Progenitor cell of endocrine pancreas (in vitro differentiated cells): ENCODE results near the gene IP6K3. TPM values are rescaled to one million over a fixed set of nuclear protein-coding genes. Genes with fewer than 3 reads are reported as not detected.

Source experiments
- DNase-seq: peaks from one replicate; pipeline ENCODE4 v3.0.0; 2021; ENCODE audit warnings: low spot score; ENCODE audit not compliant: unreplicated experiment
- H3K27ac Mint-ChIP-seq: 2 replicates; pipeline ENCODE4 v1.8.0; 2021; ENCODE audit warnings: mild to moderate bottlenecking, moderate library complexity, mixed read lengths
- H3K27me3 Mint-ChIP-seq: 2 replicates; pipeline ENCODE4 v1.8.0; 2021; ENCODE audit warnings: mixed read lengths
- H3K36me3 Mint-ChIP-seq: 2 replicates; pipeline ENCODE4 v1.8.0; 2022; ENCODE audit warnings: mixed read lengths; ENCODE audit not compliant: insufficient read depth
- H3K4me1 Mint-ChIP-seq: 2 replicates; pipeline ENCODE4 v1.8.0; 2021; ENCODE audit warnings: low read depth, mixed read lengths
- H3K4me3 Mint-ChIP-seq: 2 replicates; pipeline ENCODE4 v1.8.0; 2021; ENCODE audit warnings: low read depth, mild to moderate bottlenecking, moderate library complexity, mixed read lengths
- H3K9me3 Mint-ChIP-seq: 2 replicates; pipeline ENCODE4 v1.8.0; 2021; ENCODE audit warnings: low read depth, mixed read lengths
- CTCF ChIP-seq: fragments of 200-600 bp; sonication (generic); IDR thresholded peaks from one replicate; pipeline ENCODE4 v1.5.0; 2021; ENCODE audit warnings: antibody characterized with exemption, mild to moderate bottlenecking; ENCODE audit not compliant: unreplicated experiment
- total RNA-seq: library from RNA; stranded (reverse); gene quantifications from 2 replicates; pipeline ENCODE4 v1.2.1, GENCODE V29; 2021

Gene IP6K3
- total RNA-seq, 1 donor from 2014 or later = 0.14 TPM

GRCh38 chr6:33678932-33679490, 67.7 kb downstream of the IP6K3 start:
- DNase-seq = no peak
- Mint-ChIP-seq H3K36me3 (peaks cover 13% of the 10 kb centered on the region), H3K27ac (no peak overlapping the region), H3K4me1 (no peaks in the 10 kb centered on the region), H3K4me3 (no peak overlapping the region), H3K9me3 (no peaks in the 10 kb centered on the region), H3K27me3 (no peaks in the 10 kb centered on the region)
- no peak for TF ChIP-seq CTCF

- peaks cover 13% of the 10 kb centered on the region for H3K36me3 Mint-ChIP-seq
Measured at GRCh38 chr6:33678233-33678931, 68.3 kb downstream of the IP6K3 start.

GRCh38 chr6:33677689-33678088, 69.0 kb downstream of the IP6K3 start:
- H3K36me3 Mint-ChIP-seq = peaks cover 13% of the 10 kb centered on the region

More at GRCh38 chr6:33678233-33678931, 68.3 kb downstream of the IP6K3 start:
- Mint-ChIP-seq H3K4me1 (no peaks in the 10 kb centered on the region), H3K9me3 (no peaks in the 10 kb centered on the region), H3K4me3 (no peak overlapping the region), H3K27ac (no peak overlapping the region), H3K27me3 (no peaks in the 10 kb centered on the region)
- no peak for TF ChIP-seq CTCF
- DNase-seq = no peak

GRCh38 chr6:33677143-33677660, 69.5 kb downstream of the IP6K3 start:
- Mint-ChIP-seq H3K4me3 (no peak overlapping the region), H3K9me3 (no peaks in the 10 kb centered on the region), H3K4me1 (no peaks in the 10 kb centered on the region), H3K27me3 (no peaks in the 10 kb centered on the region), H3K36me3 (peaks cover 13% of the 10 kb centered on the region), H3K27ac (no peak overlapping the region)
- DNase-seq = no peak
- no peak for TF ChIP-seq CTCF

More at GRCh38 chr6:33677689-33678088, 69.0 kb downstream of the IP6K3 start:
- Mint-ChIP-seq H3K4me3 (no peak overlapping the region), H3K27me3 (no peaks in the 10 kb centered on the region), H3K9me3 (no peaks in the 10 kb centered on the region), H3K27ac (no peak overlapping the region), H3K4me1 (no peaks in the 10 kb centered on the region)
- no peak for DNase-seq
- TF ChIP-seq CTCF = no peak

- DNase-seq = no peak
- no peak for TF ChIP-seq CTCF
- Mint-ChIP-seq H3K4me1 (no peaks in the 10 kb centered on the region), H3K27ac (peak overlapping the region; percentile 90), H3K27me3 (no peaks in the 10 kb centered on the region), H3K9me3 (no peaks in the 10 kb centered on the region), H3K4me3 (no peak overlapping the region), H3K36me3 (peaks cover 13% of the 10 kb centered on the region)
Measured at GRCh38 chr6:33676416-33677142, 70.1 kb downstream of the IP6K3 start.
